ENCODE results near the gene CHRNA1. TPM values are rescaled to one million over a fixed set of nuclear protein-coding genes. Genes with fewer than 3 reads are reported as not detected.

The CHRNA1 gene
- total and polyA plus RNA-seq, 4 donors = not detected

DNA sequence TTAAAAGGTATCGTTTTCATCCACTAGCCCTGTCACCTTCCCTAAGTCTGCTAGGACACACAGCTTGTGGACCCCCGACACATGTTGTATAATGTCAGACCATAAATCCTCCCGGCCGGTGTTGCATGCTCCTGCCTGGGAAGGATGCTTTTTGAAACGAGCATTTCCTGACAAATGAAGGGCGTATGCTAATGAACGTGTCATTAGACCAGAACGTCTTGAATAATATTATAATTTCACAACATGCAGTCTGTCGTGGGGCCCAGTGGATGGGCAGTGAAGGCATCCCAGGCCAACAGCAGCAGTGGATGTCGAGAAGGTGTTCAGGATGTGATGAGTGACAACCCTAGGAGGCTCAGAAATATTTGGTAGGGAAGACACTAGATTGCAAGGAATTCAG, 7.5 kb downstream of the CHRNA1 start:
- Histone ChIP-seq H3K27me3 (ENCODE audit: control insufficient read depth in 4 of 4, insufficient read depth in 4 of 4, low read length in 3 of 4) (no peaks in the 10 kb centered on the region), H3K27ac (ENCODE audit: low read depth in 1 of 2, low read length in 2 of 2) (no peak overlapping the region), H3K9me3 (ENCODE audit: control insufficient read depth in 4 of 4, low read length in 3 of 4) (no peaks in the 10 kb centered on the region), H3K36me3 (ENCODE audit: control insufficient read depth in 4 of 4, insufficient read depth in 3 of 4, low read depth in 1 of 4, low read length in 3 of 4) (no peaks in the 10 kb centered on the region), H3K9ac (ENCODE audit: low read depth in 1 of 2, low read length in 2 of 2) (no peak overlapping the region), H3K4me3 (ENCODE audit: low read depth in 1 of 3, low read length in 3 of 3) (no peak overlapping the region), H3K4me1 (ENCODE audit: control insufficient read depth in 4 of 4, insufficient read depth in 4 of 4, low read length in 3 of 4) (no peaks in the 10 kb centered on the region)
- no peak for TF ChIP-seq EGR1 (IDR thresholded peaks at IDR 0.05; ENCODE audit: low read depth in 2 of 2)
- DNase-seq (ENCODE audit: low spot score) = no peak
- 82% methylated on average over 10 of the region's 10 CpGs for WGBS

DNA sequence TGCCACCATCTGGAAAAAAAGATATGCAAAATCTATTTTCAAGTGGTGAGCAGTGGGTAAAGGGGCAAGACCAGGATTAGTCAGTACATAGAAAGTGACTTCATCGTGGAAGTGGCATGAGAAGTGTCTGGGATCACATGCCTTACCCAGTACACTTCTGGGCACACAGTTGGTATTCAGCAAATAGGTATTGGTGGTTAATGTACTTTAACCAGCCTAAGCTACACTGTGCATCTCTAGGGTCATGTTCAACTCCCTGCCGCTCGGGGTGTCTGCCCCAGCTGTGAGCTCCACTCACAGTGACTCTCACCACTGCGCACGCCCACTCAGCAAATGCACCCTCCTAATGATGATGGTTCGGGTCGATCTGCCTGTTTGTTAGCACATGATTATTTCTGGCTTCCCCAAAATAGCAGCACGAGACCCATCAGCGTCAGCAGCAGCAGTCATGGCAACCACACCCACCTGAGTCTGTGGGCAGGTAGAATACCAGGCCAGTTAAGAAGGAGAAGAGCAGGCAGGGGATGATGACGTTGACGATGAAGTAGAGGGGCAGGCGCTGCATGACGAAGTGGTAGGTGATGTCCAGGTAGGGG, 11.1 kb downstream of the CHRNA1 start:
- WGBS = 91% methylated on average over 13 of the region's 13 CpGs
- Histone ChIP-seq H3K36me3 (ENCODE audit: control insufficient read depth in 4 of 4, insufficient read depth in 3 of 4, low read depth in 1 of 4, low read length in 3 of 4) (no peaks in the 10 kb centered on the region), H3K27me3 (ENCODE audit: control insufficient read depth in 4 of 4, insufficient read depth in 4 of 4, low read length in 3 of 4) (no peaks in the 10 kb centered on the region), H3K4me1 (ENCODE audit: control insufficient read depth in 4 of 4, insufficient read depth in 4 of 4, low read length in 3 of 4) (no peaks in the 10 kb centered on the region), H3K27ac (ENCODE audit: low read depth in 1 of 2, low read length in 2 of 2) (no peak overlapping the region), H3K9ac (ENCODE audit: low read depth in 1 of 2, low read length in 2 of 2) (no peak overlapping the region), H3K9me3 (ENCODE audit: control insufficient read depth in 4 of 4, low read length in 3 of 4) (no peaks in the 10 kb centered on the region), H3K4me3 (ENCODE audit: low read depth in 1 of 3, low read length in 3 of 3) (no peak overlapping the region)
- TF ChIP-seq GABPA (IDR thresholded peaks at IDR 0.05 in 1 of 2, conservative IDR thresholded peaks at IDR 0.05 in 1 of 2) (no peak), YY1 (IDR thresholded peaks at IDR 0.05) (no peak), FOXA1 (IDR thresholded peaks at IDR 0.05) (no peak), HNF4A (conservative IDR thresholded peaks at IDR 0.05) (no peak), SP1 (IDR thresholded peaks at IDR 0.05) (no peak), RXRA (IDR thresholded peaks at IDR 0.05) (no peak)
- TF ChIP-seq, protein P1, sequence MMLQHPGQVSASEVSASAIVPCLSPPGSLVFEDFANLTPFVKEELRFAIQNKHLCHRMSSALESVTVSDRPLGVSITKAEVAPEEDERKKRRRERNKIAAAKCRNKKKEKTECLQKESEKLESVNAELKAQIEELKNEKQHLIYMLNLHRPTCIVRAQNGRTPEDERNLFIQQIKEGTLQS (IDR thresholded peaks at IDR 0.05) = no peak
- TF ChIP-seq, protein P2, sequence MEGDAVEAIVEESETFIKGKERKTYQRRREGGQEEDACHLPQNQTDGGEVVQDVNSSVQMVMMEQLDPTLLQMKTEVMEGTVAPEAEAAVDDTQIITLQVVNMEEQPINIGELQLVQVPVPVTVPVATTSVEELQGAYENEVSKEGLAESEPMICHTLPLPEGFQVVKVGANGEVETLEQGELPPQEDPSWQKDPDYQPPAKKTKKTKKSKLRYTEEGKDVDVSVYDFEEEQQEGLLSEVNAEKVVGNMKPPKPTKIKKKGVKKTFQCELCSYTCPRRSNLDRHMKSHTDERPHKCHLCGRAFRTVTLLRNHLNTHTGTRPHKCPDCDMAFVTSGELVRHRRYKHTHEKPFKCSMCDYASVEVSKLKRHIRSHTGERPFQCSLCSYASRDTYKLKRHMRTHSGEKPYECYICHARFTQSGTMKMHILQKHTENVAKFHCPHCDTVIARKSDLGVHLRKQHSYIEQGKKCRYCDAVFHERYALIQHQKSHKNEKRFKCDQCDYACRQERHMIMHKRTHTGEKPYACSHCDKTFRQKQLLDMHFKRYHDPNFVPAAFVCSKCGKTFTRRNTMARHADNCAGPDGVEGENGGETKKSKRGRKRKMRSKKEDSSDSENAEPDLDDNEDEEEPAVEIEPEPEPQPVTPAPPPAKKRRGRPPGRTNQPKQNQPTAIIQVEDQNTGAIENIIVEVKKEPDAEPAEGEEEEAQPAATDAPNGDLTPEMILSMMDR (IDR thresholded peaks at IDR 0.05; ENCODE audit: low read depth, low read length, missing input control) = no peak
- no peak for DNase-seq (ENCODE audit: low spot score)

DNA sequence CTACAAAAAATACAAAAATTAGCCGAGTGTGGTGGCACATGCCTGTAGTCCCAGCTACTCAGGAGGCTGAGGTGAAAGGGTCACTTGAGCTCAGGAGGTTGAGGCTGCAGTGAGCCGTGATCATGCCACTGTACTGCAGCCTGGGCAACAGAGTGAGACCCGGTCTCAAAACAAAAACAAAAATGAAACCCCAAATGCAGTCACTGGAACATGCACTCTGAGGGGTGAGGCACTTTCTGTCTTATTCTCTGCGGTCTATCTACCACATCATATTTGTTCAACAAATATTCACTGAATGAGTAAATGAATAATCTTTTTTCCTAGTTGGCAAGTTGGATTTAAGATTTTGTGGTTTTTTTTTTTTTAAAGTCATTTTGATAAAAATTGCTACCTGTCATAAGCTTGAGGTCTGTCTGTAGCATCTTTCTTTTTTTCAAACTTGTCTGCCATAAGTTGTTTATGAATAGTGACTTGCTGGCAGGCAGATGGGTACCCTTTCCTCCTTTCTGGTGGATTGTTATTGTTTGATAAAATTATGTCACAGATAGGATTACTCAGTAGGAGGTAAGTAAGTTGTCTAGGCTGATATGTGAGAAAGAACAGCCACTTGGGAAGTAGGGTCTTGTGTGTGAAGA, 11.8 kb downstream of the CHRNA1 start:
- H3K27ac ChIP-seq (ENCODE audit: low read depth in 1 of 2, low read length in 2 of 2) = no peak overlapping the region
- no peaks in the 10 kb centered on the region for H3K27me3 ChIP-seq (ENCODE audit: control insufficient read depth in 4 of 4, insufficient read depth in 4 of 4, low read length in 3 of 4)
- no peak for DNase-seq (ENCODE audit: low spot score)
- no peaks in the 10 kb centered on the region for H3K9me3 ChIP-seq (ENCODE audit: control insufficient read depth in 4 of 4, low read length in 3 of 4)
- H3K9ac ChIP-seq (ENCODE audit: low read depth in 1 of 2, low read length in 2 of 2) = no peak overlapping the region
- H3K36me3 ChIP-seq (ENCODE audit: control insufficient read depth in 4 of 4, insufficient read depth in 3 of 4, low read depth in 1 of 4, low read length in 3 of 4) = no peaks in the 10 kb centered on the region
- WGBS = 82% methylated on average over 4 of the region's 4 CpGs
- TF ChIP-seq, protein P3, sequence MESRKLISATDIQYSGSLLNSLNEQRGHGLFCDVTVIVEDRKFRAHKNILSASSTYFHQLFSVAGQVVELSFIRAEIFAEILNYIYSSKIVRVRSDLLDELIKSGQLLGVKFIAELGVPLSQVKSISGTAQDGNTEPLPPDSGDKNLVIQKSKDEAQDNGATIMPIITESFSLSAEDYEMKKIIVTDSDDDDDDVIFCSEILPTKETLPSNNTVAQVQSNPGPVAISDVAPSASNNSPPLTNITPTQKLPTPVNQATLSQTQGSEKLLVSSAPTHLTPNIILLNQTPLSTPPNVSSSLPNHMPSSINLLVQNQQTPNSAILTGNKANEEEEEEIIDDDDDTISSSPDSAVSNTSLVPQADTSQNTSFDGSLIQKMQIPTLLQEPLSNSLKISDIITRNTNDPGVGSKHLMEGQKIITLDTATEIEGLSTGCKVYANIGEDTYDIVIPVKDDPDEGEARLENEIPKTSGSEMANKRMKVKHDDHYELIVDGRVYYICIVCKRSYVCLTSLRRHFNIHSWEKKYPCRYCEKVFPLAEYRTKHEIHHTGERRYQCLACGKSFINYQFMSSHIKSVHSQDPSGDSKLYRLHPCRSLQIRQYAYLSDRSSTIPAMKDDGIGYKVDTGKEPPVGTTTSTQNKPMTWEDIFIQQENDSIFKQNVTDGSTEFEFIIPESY (IDR thresholded peaks at IDR 0.05) = no peak
- TF ChIP-seq FOXA1 (IDR thresholded peaks at IDR 0.05) (no peak), YY1 (IDR thresholded peaks at IDR 0.05) (no peak), TAF1 (conservative IDR thresholded peaks at IDR 0.05) (no peak), SP1 (IDR thresholded peaks at IDR 0.05) (no peak), GABPA (IDR thresholded peaks at IDR 0.05 in 1 of 2, conservative IDR thresholded peaks at IDR 0.05 in 1 of 2) (no peak)
- TF ChIP-seq, protein P2 (IDR thresholded peaks at IDR 0.05; ENCODE audit: low read depth, low read length, missing input control) = no peak
- TF ChIP-seq, protein P4, sequence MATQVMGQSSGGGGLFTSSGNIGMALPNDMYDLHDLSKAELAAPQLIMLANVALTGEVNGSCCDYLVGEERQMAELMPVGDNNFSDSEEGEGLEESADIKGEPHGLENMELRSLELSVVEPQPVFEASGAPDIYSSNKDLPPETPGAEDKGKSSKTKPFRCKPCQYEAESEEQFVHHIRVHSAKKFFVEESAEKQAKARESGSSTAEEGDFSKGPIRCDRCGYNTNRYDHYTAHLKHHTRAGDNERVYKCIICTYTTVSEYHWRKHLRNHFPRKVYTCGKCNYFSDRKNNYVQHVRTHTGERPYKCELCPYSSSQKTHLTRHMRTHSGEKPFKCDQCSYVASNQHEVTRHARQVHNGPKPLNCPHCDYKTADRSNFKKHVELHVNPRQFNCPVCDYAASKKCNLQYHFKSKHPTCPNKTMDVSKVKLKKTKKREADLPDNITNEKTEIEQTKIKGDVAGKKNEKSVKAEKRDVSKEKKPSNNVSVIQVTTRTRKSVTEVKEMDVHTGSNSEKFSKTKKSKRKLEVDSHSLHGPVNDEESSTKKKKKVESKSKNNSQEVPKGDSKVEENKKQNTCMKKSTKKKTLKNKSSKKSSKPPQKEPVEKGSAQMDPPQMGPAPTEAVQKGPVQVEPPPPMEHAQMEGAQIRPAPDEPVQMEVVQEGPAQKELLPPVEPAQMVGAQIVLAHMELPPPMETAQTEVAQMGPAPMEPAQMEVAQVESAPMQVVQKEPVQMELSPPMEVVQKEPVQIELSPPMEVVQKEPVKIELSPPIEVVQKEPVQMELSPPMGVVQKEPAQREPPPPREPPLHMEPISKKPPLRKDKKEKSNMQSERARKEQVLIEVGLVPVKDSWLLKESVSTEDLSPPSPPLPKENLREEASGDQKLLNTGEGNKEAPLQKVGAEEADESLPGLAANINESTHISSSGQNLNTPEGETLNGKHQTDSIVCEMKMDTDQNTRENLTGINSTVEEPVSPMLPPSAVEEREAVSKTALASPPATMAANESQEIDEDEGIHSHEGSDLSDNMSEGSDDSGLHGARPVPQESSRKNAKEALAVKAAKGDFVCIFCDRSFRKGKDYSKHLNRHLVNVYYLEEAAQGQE (IDR thresholded peaks at IDR 0.05) = no peak
- TF ChIP-seq, protein P1 (IDR thresholded peaks at IDR 0.05) = no peak
- no peak overlapping the region for H3K4me3 ChIP-seq (ENCODE audit: low read depth in 1 of 3, low read length in 3 of 3)
- no peaks in the 10 kb centered on the region for H3K4me1 ChIP-seq (ENCODE audit: control insufficient read depth in 4 of 4, insufficient read depth in 4 of 4, low read length in 3 of 4)
